GM18505 (cell line): ENCODE results near the gene IRF2BPL.

ENCODE experiments used
- ATAC-seq: cut with Tn5 transposase; IDR thresholded peaks from one replicate; pipeline ENCODE4 v1.9.1; 2021; ENCODE audit not compliant: unreplicated experiment
- POLR2A ChIP-seq: IDR thresholded peaks from 4 replicates; pipeline ENCODE4 v1.6.1; 2011; ENCODE audit warnings: borderline replicate concordance; ENCODE audit not compliant: insufficient read depth, insufficient read length; ENCODE audit errors: extremely low read depth

Gene IRF2BPL

GRCh38 chr14:77063571-77064171 is 35.2 kb upstream of the IRF2BPL start:
- ATAC-seq: no peak
- TF ChIP-seq POLR2A: no peak

GRCh38 chr14:77062261-77062660 is 33.8 kb upstream of the IRF2BPL start:
- TF ChIP-seq POLR2A: no peak
- no peak for ATAC-seq

- no peak for TF ChIP-seq POLR2A
- ATAC-seq: no peak
These were observed 33.2 kb upstream of the IRF2BPL start for GRCh38 chr14:77061630-77062257.

DNA sequence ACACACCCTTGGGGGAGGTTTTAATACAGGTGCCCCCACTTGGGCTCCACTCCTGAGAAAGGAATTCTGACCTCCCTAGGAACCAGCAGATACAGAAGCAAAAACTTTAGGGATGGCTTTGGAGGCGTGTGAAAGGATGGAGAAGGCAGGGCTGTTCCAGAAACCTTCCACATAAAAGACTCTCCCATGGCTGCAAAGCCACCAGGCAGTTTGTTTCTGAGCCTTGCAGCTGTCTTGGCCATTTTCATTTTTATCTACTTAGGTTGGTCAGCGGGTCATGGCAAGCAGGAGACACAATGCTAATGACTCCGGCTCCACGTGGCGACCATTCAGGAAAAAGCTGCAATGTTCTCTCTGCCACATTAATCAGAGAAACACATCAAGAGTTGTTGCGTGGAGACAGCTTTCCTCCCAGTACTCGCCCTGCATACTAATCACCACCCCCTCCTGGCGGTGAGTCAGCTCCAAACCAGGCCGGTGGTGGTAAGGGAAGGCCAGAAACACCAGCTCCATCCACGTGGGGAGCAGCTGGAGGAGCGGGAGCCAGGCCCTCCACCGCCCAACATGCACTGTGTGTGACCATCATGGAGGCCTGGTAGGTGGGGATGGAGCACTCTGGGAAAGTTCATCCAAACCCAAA is 30.9 kb upstream of the IRF2BPL start:
- TF ChIP-seq POLR2A: no peak
- no peak for ATAC-seq

DNA sequence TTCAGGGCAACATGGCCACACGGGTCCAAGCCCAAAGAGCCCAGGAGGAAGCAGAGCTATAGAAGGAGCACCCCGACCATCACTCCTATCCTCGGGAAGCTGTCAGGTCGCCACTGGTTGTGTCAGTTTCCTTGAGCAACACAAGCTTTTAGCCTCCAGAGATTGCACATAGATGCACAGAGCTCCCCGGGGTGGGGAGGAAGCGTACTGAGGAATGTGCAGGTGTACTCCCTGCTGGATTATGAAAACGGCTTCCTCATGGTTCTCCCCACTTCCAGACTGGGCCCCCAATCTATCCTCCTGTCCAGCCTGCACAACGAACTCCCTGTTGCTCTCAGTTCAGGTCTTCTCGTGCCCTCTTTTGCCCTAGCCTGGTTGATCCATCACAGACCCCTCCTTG is 30.3 kb upstream of the IRF2BPL start:
- ATAC-seq: no peak
- no peak for TF ChIP-seq POLR2A

- ATAC-seq: no peak
These were observed 29.6 kb upstream of the IRF2BPL start for GRCh38 chr14:77058117-77058516.

DNA sequence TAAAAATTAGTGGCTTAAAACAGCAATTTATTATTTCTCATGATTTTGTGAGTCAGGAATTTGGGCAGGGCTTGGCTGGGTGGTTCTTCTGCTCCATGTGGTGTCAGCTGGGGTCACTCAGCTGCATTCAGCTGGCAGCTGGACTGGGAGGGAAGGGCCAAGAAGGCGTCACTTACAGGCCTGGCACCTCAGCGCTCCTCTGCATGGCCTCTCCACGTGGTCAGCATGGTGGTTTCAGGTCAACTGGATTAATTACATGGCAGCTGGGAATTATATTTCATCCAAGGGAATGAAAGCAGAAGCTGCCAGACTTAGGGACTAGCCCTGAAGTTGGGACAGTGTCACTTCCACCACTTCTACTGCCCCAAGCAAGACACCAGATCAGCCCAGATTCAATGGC is 27.5 kb upstream of the IRF2BPL start:
- no peak for ATAC-seq
- no peak for TF ChIP-seq POLR2A

More at GRCh38 chr14:77058117-77058516, 29.6 kb upstream of the IRF2BPL start:
- no peak for TF ChIP-seq POLR2A

- no peak for ATAC-seq
- no peak for TF ChIP-seq POLR2A
These were observed 26.8 kb upstream of the IRF2BPL start for GRCh38 chr14:77055306-77055705.

GRCh38 chr14:77053046-77053841 is 24.7 kb upstream of the IRF2BPL start:
- peak; percentile 66 for ATAC-seq
- TF ChIP-seq POLR2A: no peak

DNA sequence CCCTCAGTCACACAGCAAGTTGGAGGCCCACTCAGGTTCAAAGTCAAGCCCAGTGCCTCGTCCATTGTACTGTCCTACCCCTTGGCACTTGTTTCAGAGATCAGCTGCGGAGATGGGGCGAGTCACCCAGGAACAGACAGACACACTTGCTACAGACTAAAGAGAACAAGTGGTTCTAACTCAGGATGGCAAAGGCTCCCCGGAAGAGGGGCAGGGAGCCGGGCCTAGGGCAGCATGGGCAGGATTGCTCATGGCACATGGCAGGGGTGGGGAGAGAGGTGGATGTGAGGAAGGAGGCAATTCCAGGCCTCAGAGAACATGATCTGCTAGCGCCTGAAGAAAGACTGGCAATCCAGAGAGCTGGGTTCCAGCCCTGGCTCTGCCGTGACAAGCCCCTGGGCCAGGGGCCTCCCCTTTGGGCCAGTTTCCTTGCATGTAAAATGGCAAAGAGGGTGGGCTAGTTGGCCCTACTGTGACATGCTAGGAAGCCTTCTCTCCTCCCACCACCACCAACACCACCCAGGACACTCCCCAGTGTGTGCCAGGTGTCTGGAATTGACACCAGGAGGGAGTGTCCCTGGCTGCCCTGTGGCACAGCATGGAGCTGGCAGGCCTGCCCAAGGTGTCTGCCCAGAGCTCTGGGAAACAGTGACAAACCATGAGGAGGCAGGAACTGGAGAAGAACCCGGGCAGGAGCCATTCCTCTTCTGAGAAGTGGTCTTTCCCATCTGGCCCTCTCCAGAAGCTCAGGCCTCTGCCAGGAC is 24.0 kb upstream of the IRF2BPL start:
- no peak for TF ChIP-seq POLR2A
- no peak for ATAC-seq

- no peak for TF ChIP-seq POLR2A
- ATAC-seq: no peak
These were observed 22.6 kb upstream of the IRF2BPL start for GRCh38 chr14:77051116-77051515.

- ATAC-seq: no peak
- TF ChIP-seq POLR2A: no peak
These were observed 18.2 kb upstream of the IRF2BPL start for GRCh38 chr14:77046721-77047120.
